ENCODE measurements around the gene HINFP.
"Not testable (repeated sequence)": the region's sequence is repeated elsewhere in the genome, so short reads cannot be mapped to it uniquely, and the experiment has no call there.

The HINFP gene

GRCh38 chr11:119120639-119121007, 757 bp upstream of the HINFP start:
- DNase-seq, result no peak

- no peak for DNase-seq
Observed at GRCh38 chr11:119121811-119122124, 388 bp downstream of the HINFP start.

- no peak for DNase-seq
Observed at GRCh38 chr11:119125821-119126220, 4.4 kb downstream of the HINFP start.

- no peak for DNase-seq
Observed at GRCh38 chr11:119126675-119127268, 5.4 kb downstream of the HINFP start.

- DNase-seq, result no peak
Observed at GRCh38 chr11:119130662-119131061, 9.3 kb downstream of the HINFP start.

- DNase-seq, result no peak
Observed at GRCh38 chr11:119134389-119134978, 13.1 kb downstream of the HINFP start.

- not testable (repeated sequence) for DNase-seq
Observed at GRCh38 chr11:119139276-119139675, 17.9 kb downstream of the HINFP start.

- peak; percentile 54 for DNase-seq
Observed at GRCh38 chr11:119144825-119145486, 23.6 kb downstream of the HINFP start.

- no peak for DNase-seq
Observed at GRCh38 chr11:119145551-119145950, 24.2 kb downstream of the HINFP start.

GRCh38 chr11:119147604-119148333, 26.4 kb downstream of the HINFP start:
- no peak for DNase-seq

GRCh38 chr11:119148720-119149017, 27.3 kb downstream of the HINFP start:
- no peak for DNase-seq

- no peak for DNase-seq
Observed at GRCh38 chr11:119149018-119149785, 27.8 kb downstream of the HINFP start, which contains the start of gene ABCG4. TSS of gene ABCG4 (plus strand) at chr11:119149052. CDS start at chr11:119149966, 914 bp downstream.

- DNase-seq, result no peak
Observed at GRCh38 chr11:119149786-119150275, 28.5 kb downstream of the HINFP start.

GRCh38 chr11:119152043-119152442, 30.7 kb downstream of the HINFP start:
- DNase-seq, result no peak

GRCh38 chr11:119152604-119153003, 31.2 kb downstream of the HINFP start:
- DNase-seq, result no peak

- DNase-seq, result no peak
Observed at GRCh38 chr11:119153049-119153818, 31.9 kb downstream of the HINFP start.

GRCh38 chr11:119154178-119154577, 32.8 kb downstream of the HINFP start:
- DNase-seq, result no peak

GRCh38 chr11:119155733-119156492, 34.5 kb downstream of the HINFP start:
- DNase-seq, result no peak

- no peak for DNase-seq
Observed at GRCh38 chr11:119156496-119156895, 35.1 kb downstream of the HINFP start.

GRCh38 chr11:119157063-119157462, 35.7 kb downstream of the HINFP start:
- DNase-seq, result no peak

GRCh38 chr11:119158467-119158866, 37.1 kb downstream of the HINFP start:
- no peak for DNase-seq

- no peak for DNase-seq
Observed at GRCh38 chr11:119160151-119160550, 38.8 kb downstream of the HINFP start.

Measured in HCEC 1CT (cell line).